ENCODE data around the gene EXOC8. TPM values are rescaled to one million over a fixed set of nuclear protein-coding genes. Genes with fewer than 3 reads are reported as not detected.

EXOC8 gene
- total RNA-seq, 2 experiments from 2014 or later = 18.2 to 18.4 TPM

- ATAC-seq (no peak), DNase-seq (no peak)
- H3K4me1 Mint-ChIP-seq (ENCODE audit: low read depth) = peaks cover 3% of the 10 kb centered on the region
- no peak overlapping the region for H3K27ac Mint-ChIP-seq
- no peaks in the 10 kb centered on the region for H3K27me3 Mint-ChIP-seq (ENCODE audit: low read depth)
- CTCF ChIA-PET = no interaction called here
- no peaks in the 10 kb centered on the region for H3K9me3 Mint-ChIP-seq (ENCODE audit: insufficient read depth)
- H3K4me3 Mint-ChIP-seq = no peak overlapping the region
- POLR2A ChIA-PET = no interaction called here
- H3K36me3 Mint-ChIP-seq (ENCODE audit: low read depth) = no peaks in the 10 kb centered on the region
Measured at GRCh38 chr1:231312432-231312788, 25.2 kb downstream of the EXOC8 start.

GRCh38 chr1:231311720-231312431 lies 25.8 kb downstream of the EXOC8 start:
- no peak overlapping the region for H3K4me3 Mint-ChIP-seq
- ATAC-seq (no peak), DNase-seq (no peak)
- POLR2A ChIA-PET = no interaction called here
- no peak overlapping the region for H3K27ac Mint-ChIP-seq
- no peaks in the 10 kb centered on the region for H3K36me3 Mint-ChIP-seq (ENCODE audit: low read depth)
- no peaks in the 10 kb centered on the region for H3K9me3 Mint-ChIP-seq (ENCODE audit: insufficient read depth)
- no peaks in the 10 kb centered on the region for H3K27me3 Mint-ChIP-seq (ENCODE audit: low read depth)
- CTCF ChIA-PET = no interaction called here
- peaks cover 3% of the 10 kb centered on the region for H3K4me1 Mint-ChIP-seq (ENCODE audit: low read depth)

- Mint-ChIP-seq H3K4me1 (ENCODE audit: low read depth) (no peaks in the 10 kb centered on the region), H3K27ac (no peak overlapping the region), H3K9me3 (ENCODE audit: insufficient read depth) (no peaks in the 10 kb centered on the region), H3K36me3 (ENCODE audit: low read depth) (no peaks in the 10 kb centered on the region), H3K4me3 (no peak overlapping the region), H3K27me3 (ENCODE audit: low read depth) (no peaks in the 10 kb centered on the region)
- POLR2A ChIA-PET = no interaction called here
- no peak for ATAC-seq
- no peak for DNase-seq
- CTCF ChIA-PET = no interaction called here
Measured at GRCh38 chr1:231310391-231310934, 27.2 kb downstream of the EXOC8 start.

- Mint-ChIP-seq H3K27me3 (ENCODE audit: low read depth) (no peaks in the 10 kb centered on the region), H3K9me3 (ENCODE audit: insufficient read depth) (no peaks in the 10 kb centered on the region), H3K36me3 (ENCODE audit: low read depth) (no peaks in the 10 kb centered on the region), H3K4me3 (no peak overlapping the region), H3K4me1 (ENCODE audit: low read depth) (no peaks in the 10 kb centered on the region), H3K27ac (no peak overlapping the region)
- DNase-seq (no peak), ATAC-seq (no peak)
- POLR2A ChIA-PET = no interaction called here
- CTCF ChIA-PET = interaction anchor here (1.3 kb wide), 1 partner anchor 13 kb away, joined by 3 read pairs; no protein-coding TSS in a partner anchor
Measured at GRCh38 chr1:231301990-231302389, 35.7 kb downstream of the EXOC8 start.

- H3K4me3 Mint-ChIP-seq = no peak overlapping the region
Measured at GRCh38 chr1:231295938-231296337, 41.7 kb downstream of the EXOC8 start.

GRCh38 chr1:231286603-231287002 lies 51.0 kb downstream of the EXOC8 start:
- Mint-ChIP-seq H3K27me3 (ENCODE audit: low read depth) (no peaks in the 10 kb centered on the region), H3K9me3 (ENCODE audit: insufficient read depth) (no peaks in the 10 kb centered on the region), H3K4me1 (ENCODE audit: low read depth) (no peaks in the 10 kb centered on the region), H3K36me3 (ENCODE audit: low read depth) (no peaks in the 10 kb centered on the region), H3K4me3 (no peak overlapping the region), H3K27ac (no peak overlapping the region)
- POLR2A ChIA-PET = no interaction called here
- DNase-seq = no peak
- ATAC-seq = no peak
- CTCF ChIA-PET = no interaction called here

More at GRCh38 chr1:231295938-231296337, 41.7 kb downstream of the EXOC8 start:
- ChIA-PET CTCF (interaction anchor here (0.9 to 1.6 kb wide), 2 partner anchors 12 to 20 kb away, joined by 3 to 4 read pairs; no protein-coding TSS in a partner anchor), POLR2A (no interaction called here)
- Mint-ChIP-seq H3K9me3 (ENCODE audit: insufficient read depth) (no peaks in the 10 kb centered on the region), H3K27me3 (ENCODE audit: low read depth) (no peaks in the 10 kb centered on the region), H3K4me1 (ENCODE audit: low read depth) (no peaks in the 10 kb centered on the region), H3K36me3 (ENCODE audit: low read depth) (no peaks in the 10 kb centered on the region), H3K27ac (no peak overlapping the region)
- no peak for DNase-seq
- no peak for ATAC-seq

- Mint-ChIP-seq H3K4me1 (ENCODE audit: low read depth) (no peaks in the 10 kb centered on the region), H3K9me3 (ENCODE audit: insufficient read depth) (no peaks in the 10 kb centered on the region), H3K27me3 (ENCODE audit: low read depth) (no peaks in the 10 kb centered on the region), H3K27ac (no peak overlapping the region), H3K4me3 (no peak overlapping the region), H3K36me3 (ENCODE audit: low read depth) (no peaks in the 10 kb centered on the region)
- ChIA-PET CTCF (interaction anchor here (1.5 kb wide), 1 partner anchor 12 kb away, joined by 4 read pairs; no protein-coding TSS in a partner anchor), POLR2A (no interaction called here)
- ATAC-seq (no peak), DNase-seq (no peak)
Measured at GRCh38 chr1:231284441-231284840, 53.2 kb downstream of the EXOC8 start.

Other genes with a start within 250 kb of the EXOC8 start
- gene TRIM67, start 175.8 kb downstream of the EXOC8 start, total RNA-seq = not detected
- gene GNPAT, start 96.6 kb downstream of the EXOC8 start, total RNA-seq = 10 to 100 TPM; 35.7 to 37.9 TPM
- 10 to 100 TPM; 14.4 to 17.5 TPM for gene SPRTN, start 441 bp upstream of the EXOC8 start, total RNA-seq
- 10 to 100 TPM; 30.5 to 32.6 TPM for gene EGLN1, start 84.4 kb upstream of the EXOC8 start, total RNA-seq
- gene TSNAX, start 190.8 kb upstream of the EXOC8 start, total RNA-seq = 10 to 100 TPM; 37.2 to 42.7 TPM

All from activated CD8-positive, alpha-beta T cell treated with anti-CD3 and anti-CD28 coated beads, Interleukin-2, amount 10 ng/mL, durations not matched to agents 7 days and 5 days (primary cell).